ENCODE data around the gene PI3.

PI3 gene

DNA sequence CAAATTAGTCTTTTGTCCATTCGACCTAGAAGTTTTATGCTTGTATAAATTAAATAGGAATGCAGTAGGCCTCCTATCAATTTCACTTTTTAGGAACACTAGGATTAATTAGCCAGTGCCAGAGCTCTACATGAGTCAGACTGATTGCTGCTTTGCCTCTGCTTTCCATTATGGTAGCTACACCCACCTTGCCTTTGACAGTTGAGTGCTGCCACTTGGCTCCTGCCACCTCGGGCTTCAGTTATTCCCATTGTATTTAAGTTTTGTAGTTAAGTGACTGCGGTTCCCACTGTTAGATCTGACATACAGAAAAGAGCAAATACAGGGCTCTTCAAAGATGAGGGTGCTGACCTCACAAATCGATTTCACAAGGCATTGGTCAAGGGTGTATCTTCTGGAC lies 33.9 kb upstream of the PI3 start (continued):
- TF ChIP-seq POU6F1 (CRISPR knock-in tag; IDR thresholded peaks at IDR 0.05; ENCODE audit: borderline replicate concordance, low read depth): no peak
- TF ChIP-seq ZC3H10 (CRISPR knock-in tag; IDR thresholded peaks at IDR 0.05): no peak
- TF ChIP-seq ZNF565 (CRISPR knock-in tag; conservative IDR thresholded peaks at IDR 0.05; ENCODE audit: low read depth): no peak

GRCh38 chr20:45149062-45149461 lies 25.6 kb upstream of the PI3 start:
- no peak for TF ChIP-seq ZC3H10 (CRISPR knock-in tag; IDR thresholded peaks at IDR 0.05)
- no peak for TF ChIP-seq PPARA (CRISPR knock-in tag; IDR thresholded peaks at IDR 0.05; ENCODE audit: borderline replicate concordance)
- TF ChIP-seq ARNTL (CRISPR knock-in tag; IDR thresholded peaks at IDR 0.05; ENCODE audit: borderline replicate concordance, low read depth): no peak
- TF ChIP-seq RARB (CRISPR knock-in tag; IDR thresholded peaks at IDR 0.05): no peak

DNA sequence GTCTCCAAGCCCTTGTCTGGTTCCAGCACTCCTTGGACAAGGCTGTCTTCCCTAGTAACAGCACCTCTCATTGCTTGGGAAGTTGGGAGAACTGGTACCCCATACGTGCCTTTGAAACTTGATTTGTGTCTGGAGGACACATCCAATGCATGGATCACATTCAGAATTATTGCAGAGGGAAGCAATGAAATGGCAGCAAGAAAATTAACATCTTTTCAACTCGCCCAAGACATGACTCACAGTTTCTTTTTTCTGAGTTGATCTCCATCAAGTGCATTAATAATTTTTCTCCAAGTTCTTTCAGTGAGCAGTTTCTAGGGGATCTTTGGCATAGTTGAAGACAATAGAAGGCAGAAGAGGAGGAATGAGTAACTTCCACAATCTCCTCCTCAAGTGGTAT lies 22.3 kb upstream of the PI3 start:
- no peak for TF ChIP-seq GLIS3 (CRISPR knock-in tag; IDR thresholded peaks at IDR 0.05)
- no peak for TF ChIP-seq PPARA (CRISPR knock-in tag; IDR thresholded peaks at IDR 0.05; ENCODE audit: borderline replicate concordance)
- TF ChIP-seq ZFP30 (CRISPR knock-in tag; IDR thresholded peaks at IDR 0.05): no peak
- no peak for ATAC-seq

More at GRCh38 chr20:45149062-45149461, 25.6 kb upstream of the PI3 start:
- ATAC-seq: no peak

GRCh38 chr20:45153147-45153546 lies 21.6 kb upstream of the PI3 start:
- no peak for ATAC-seq
- TF ChIP-seq CREB5 (CRISPR knock-in tag; IDR thresholded peaks at IDR 0.05; ENCODE audit: low read depth) (no peak), POU6F1 (CRISPR knock-in tag; IDR thresholded peaks at IDR 0.05; ENCODE audit: borderline replicate concordance, low read depth) (no peak), GLIS3 (CRISPR knock-in tag; IDR thresholded peaks at IDR 0.05) (no peak), SNAI2 (CRISPR knock-in tag; IDR thresholded peaks at IDR 0.05) (no peak), OSR1 (CRISPR knock-in tag; IDR thresholded peaks at IDR 0.05) (no peak), TOX (CRISPR knock-in tag; IDR thresholded peaks at IDR 0.05; ENCODE audit: borderline replicate concordance) (no peak), RARB (CRISPR knock-in tag; IDR thresholded peaks at IDR 0.05) (no peak), ZNF565 (CRISPR knock-in tag; conservative IDR thresholded peaks at IDR 0.05; ENCODE audit: low read depth) (no peak), ZNF8 (CRISPR knock-in tag; IDR thresholded peaks at IDR 0.05) (no peak), ISL1 (CRISPR knock-in tag; IDR thresholded peaks at IDR 0.05) (no peak), ESRRG (CRISPR knock-in tag; IDR thresholded peaks at IDR 0.05) (no peak), ZC3H10 (CRISPR knock-in tag; IDR thresholded peaks at IDR 0.05) (no peak), ZNF70 (CRISPR knock-in tag; IDR thresholded peaks at IDR 0.05) (no peak), ZFP3 (CRISPR knock-in tag; IDR thresholded peaks at IDR 0.05) (no peak), TCF4 (CRISPR knock-in tag; IDR thresholded peaks at IDR 0.05; ENCODE audit: borderline replicate concordance) (no peak), CSDC2 (CRISPR knock-in tag; IDR thresholded peaks at IDR 0.05) (no peak), ZFP30 (CRISPR knock-in tag; IDR thresholded peaks at IDR 0.05) (no peak), ARNTL (CRISPR knock-in tag; IDR thresholded peaks at IDR 0.05; ENCODE audit: borderline replicate concordance, low read depth) (no peak)
- TF ChIP-seq, protein P1, sequence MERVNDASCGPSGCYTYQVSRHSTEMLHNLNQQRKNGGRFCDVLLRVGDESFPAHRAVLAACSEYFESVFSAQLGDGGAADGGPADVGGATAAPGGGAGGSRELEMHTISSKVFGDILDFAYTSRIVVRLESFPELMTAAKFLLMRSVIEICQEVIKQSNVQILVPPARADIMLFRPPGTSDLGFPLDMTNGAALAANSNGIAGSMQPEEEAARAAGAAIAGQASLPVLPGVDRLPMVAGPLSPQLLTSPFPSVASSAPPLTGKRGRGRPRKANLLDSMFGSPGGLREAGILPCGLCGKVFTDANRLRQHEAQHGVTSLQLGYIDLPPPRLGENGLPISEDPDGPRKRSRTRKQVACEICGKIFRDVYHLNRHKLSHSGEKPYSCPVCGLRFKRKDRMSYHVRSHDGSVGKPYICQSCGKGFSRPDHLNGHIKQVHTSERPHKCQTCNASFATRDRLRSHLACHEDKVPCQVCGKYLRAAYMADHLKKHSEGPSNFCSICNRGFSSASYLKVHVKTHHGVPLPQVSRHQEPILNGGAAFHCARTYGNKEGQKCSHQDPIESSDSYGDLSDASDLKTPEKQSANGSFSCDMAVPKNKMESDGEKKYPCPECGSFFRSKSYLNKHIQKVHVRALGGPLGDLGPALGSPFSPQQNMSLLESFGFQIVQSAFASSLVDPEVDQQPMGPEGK (CRISPR knock-in tag; IDR thresholded peaks at IDR 0.05; ENCODE audit: borderline replicate concordance): no peak
- TF ChIP-seq, protein P2, sequence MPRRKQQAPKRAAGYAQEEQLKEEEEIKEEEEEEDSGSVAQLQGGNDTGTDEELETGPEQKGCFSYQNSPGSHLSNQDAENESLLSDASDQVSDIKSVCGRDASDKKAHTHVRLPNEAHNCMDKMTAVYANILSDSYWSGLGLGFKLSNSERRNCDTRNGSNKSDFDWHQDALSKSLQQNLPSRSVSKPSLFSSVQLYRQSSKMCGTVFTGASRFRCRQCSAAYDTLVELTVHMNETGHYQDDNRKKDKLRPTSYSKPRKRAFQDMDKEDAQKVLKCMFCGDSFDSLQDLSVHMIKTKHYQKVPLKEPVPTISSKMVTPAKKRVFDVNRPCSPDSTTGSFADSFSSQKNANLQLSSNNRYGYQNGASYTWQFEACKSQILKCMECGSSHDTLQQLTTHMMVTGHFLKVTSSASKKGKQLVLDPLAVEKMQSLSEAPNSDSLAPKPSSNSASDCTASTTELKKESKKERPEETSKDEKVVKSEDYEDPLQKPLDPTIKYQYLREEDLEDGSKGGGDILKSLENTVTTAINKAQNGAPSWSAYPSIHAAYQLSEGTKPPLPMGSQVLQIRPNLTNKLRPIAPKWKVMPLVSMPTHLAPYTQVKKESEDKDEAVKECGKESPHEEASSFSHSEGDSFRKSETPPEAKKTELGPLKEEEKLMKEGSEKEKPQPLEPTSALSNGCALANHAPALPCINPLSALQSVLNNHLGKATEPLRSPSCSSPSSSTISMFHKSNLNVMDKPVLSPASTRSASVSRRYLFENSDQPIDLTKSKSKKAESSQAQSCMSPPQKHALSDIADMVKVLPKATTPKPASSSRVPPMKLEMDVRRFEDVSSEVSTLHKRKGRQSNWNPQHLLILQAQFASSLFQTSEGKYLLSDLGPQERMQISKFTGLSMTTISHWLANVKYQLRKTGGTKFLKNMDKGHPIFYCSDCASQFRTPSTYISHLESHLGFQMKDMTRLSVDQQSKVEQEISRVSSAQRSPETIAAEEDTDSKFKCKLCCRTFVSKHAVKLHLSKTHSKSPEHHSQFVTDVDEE (CRISPR knock-in tag; IDR thresholded peaks at IDR 0.05): no peak

All from SK-N-SH treated with all-trans-retinoic acid at 6 μM for 48 hours (cell line).